ENCODE data around the gene PIK3R6.

- TF ChIP-seq CTCF (IDR thresholded peaks at IDR 0.05; ENCODE audit: low read depth, low read length, poor library complexity, severe bottlenecking) (no peak), EZH2phosphoT487 (IDR thresholded peaks at IDR 0.05; ENCODE audit: borderline replicate concordance, low read length) (peak; percentile 41; the same call in 1 of the 2 replicates)
Measured at GRCh38 chr17:8857919-8858318, 9.6 kb downstream of the PIK3R6 start.

Measured in DOHH2 (cell line).